H9 (cell line): ENCODE results near the gene SLC6A3. TPM values are rescaled to one million over a fixed set of nuclear protein-coding genes. Genes with fewer than 3 reads are reported as not detected.

Source experiments
- DNase-seq: peaks from one replicate; pipeline ENCODE4 v3.0.0-alpha.2; 2017
- H2AFZ ChIP-seq: one replicate; pipeline ENCODE4 v1.6.1; 2013; ENCODE audit warnings: mild to moderate bottlenecking, low read length, control low read depth, moderate library complexity
- H2AK5ac ChIP-seq: 2 replicates; pipeline ENCODE4 v1.6.1; 2013; ENCODE audit warnings: low read length, control low read depth, mixed read lengths; ENCODE audit not compliant: insufficient read length
- H2BK120ac ChIP-seq: one replicate; pipeline ENCODE4 v1.6.1; 2013; ENCODE audit warnings: low read depth, mild to moderate bottlenecking, low read length, control low read depth, inconsistent platforms; ENCODE audit not compliant: poor library complexity, severe bottlenecking
- H2BK12ac ChIP-seq: 2 replicates; pipeline ENCODE4 v1.6.1; 2013; ENCODE audit warnings: low read length, control low read depth, mixed read lengths, low read depth; ENCODE audit not compliant: insufficient read length
- H2BK15ac ChIP-seq: 2 replicates; pipeline ENCODE4 v1.6.1; 2013; ENCODE audit warnings: low read depth, low read length, control low read depth
- H2BK20ac ChIP-seq: one replicate; pipeline ENCODE4 v1.6.1; 2013; ENCODE audit warnings: low read depth, mild to moderate bottlenecking, low read length, control low read depth, inconsistent platforms; ENCODE audit not compliant: poor library complexity, severe bottlenecking
- H2BK5ac ChIP-seq: 2 replicates; pipeline ENCODE4 v1.6.1; 2013; ENCODE audit warnings: low read length, control low read depth, mixed read lengths; ENCODE audit not compliant: insufficient read length
- H3K14ac ChIP-seq: 2 replicates; pipeline ENCODE4 v1.6.1; 2013; ENCODE audit warnings: low read length, control low read depth; ENCODE audit not compliant: insufficient read depth
- H3K18ac ChIP-seq: 2 replicates; pipeline ENCODE4 v1.6.1; 2013; ENCODE audit warnings: low read depth, mild to moderate bottlenecking, mixed read lengths, low read length, control low read depth; ENCODE audit not compliant: insufficient read length
- H3K23ac ChIP-seq: 2 replicates; pipeline ENCODE4 v1.6.1; 2013; ENCODE audit warnings: low read length, control low read depth, mixed read lengths, low read depth; ENCODE audit not compliant: insufficient read length
- H3K23me2 ChIP-seq: 2 replicates; pipeline ENCODE4 v1.6.1; 2013; ENCODE audit warnings: low read depth, mild to moderate bottlenecking, mixed read lengths, low read length, control low read depth; ENCODE audit not compliant: insufficient read length, poor library complexity, severe bottlenecking
- H3K27ac ChIP-seq: 2 replicates; pipeline ENCODE4 v1.5.1; 2013; ENCODE audit warnings: low read length, control low read depth, mixed read lengths, low read depth; ENCODE audit not compliant: insufficient read length
- H3K27me3 ChIP-seq: 2 replicates; pipeline ENCODE4 v1.6.1; 2013; ENCODE audit warnings: low read length, control low read depth, inconsistent platforms; ENCODE audit not compliant: insufficient read depth
- H3K4ac ChIP-seq: 2 replicates; pipeline ENCODE4 v1.6.1; 2013; ENCODE audit warnings: low read depth, mild to moderate bottlenecking, control low read depth, inconsistent platforms, low read length, moderate library complexity
- H3K4me1 ChIP-seq: 2 replicates; pipeline ENCODE4 v1.6.1; 2013; ENCODE audit warnings: low read length, control low read depth, inconsistent platforms; ENCODE audit not compliant: insufficient read depth
- H3K4me2 ChIP-seq: 2 replicates; pipeline ENCODE4 v1.6.1; 2013; ENCODE audit warnings: low read length, control low read depth, mixed read lengths; ENCODE audit not compliant: insufficient read length, insufficient read depth
- H3K56ac ChIP-seq: 2 replicates; pipeline ENCODE4 v1.6.1; 2013; ENCODE audit warnings: low read depth, mild to moderate bottlenecking, mixed read lengths, low read length, control low read depth; ENCODE audit not compliant: insufficient read length
- H3K79me1 ChIP-seq: 2 replicates; pipeline ENCODE4 v1.6.1; 2013; ENCODE audit warnings: low read depth, mild to moderate bottlenecking, moderate library complexity, low read length, control low read depth, inconsistent platforms; ENCODE audit not compliant: insufficient read depth, poor library complexity, severe bottlenecking
- H3K79me2 ChIP-seq: 2 replicates; pipeline ENCODE4 v1.6.1; 2013; ENCODE audit warnings: low read length, control low read depth, inconsistent platforms; ENCODE audit not compliant: insufficient read depth
- H3K9ac ChIP-seq: 2 replicates; pipeline ENCODE4 v1.6.1; 2013; ENCODE audit warnings: low read length, control low read depth, mixed read lengths; ENCODE audit not compliant: insufficient read length; ENCODE audit errors: extremely low read depth
- H3K9me3 ChIP-seq: one replicate; pipeline ENCODE4 v1.6.1; 2013; ENCODE audit warnings: low read depth, low read length, inconsistent platforms; ENCODE audit not compliant: control insufficient read depth
- H3T11ph ChIP-seq: one replicate; pipeline ENCODE4 v1.6.1; 2013; ENCODE audit warnings: mild to moderate bottlenecking, low read length, control low read depth, inconsistent platforms
- H4K20me1 ChIP-seq: one replicate; pipeline ENCODE4 v1.6.1; 2013; ENCODE audit not compliant: control insufficient read depth, insufficient read length, insufficient read depth
- H4K5ac ChIP-seq: 2 replicates; pipeline ENCODE4 v1.6.1; 2013; ENCODE audit warnings: low read depth, mild to moderate bottlenecking, mixed read lengths, low read length, control low read depth; ENCODE audit not compliant: insufficient read length
- H4K8ac ChIP-seq: replicated peaks from 2 replicates; pipeline ENCODE4 v1.6.1; 2013; ENCODE audit warnings: low read length, control low read depth, mixed read lengths, low read depth; ENCODE audit not compliant: insufficient read length
- H4K91ac ChIP-seq: 2 replicates; pipeline ENCODE4 v1.6.1; 2013; ENCODE audit warnings: low read depth, mild to moderate bottlenecking, moderate library complexity, mixed read lengths, low read length, control low read depth; ENCODE audit not compliant: insufficient read length
- H3K27ac Mint-ChIP-seq, 3 experiments: 2 replicates in 2 of 3; 3 replicates in 1 of 3; pipeline ENCODE4 v1.8.0; 2020 to 2021; ENCODE audit warnings: mixed read lengths in 3 of 3, mild to moderate bottlenecking in 1 of 3, moderate library complexity in 1 of 3
- H3K27me3 Mint-ChIP-seq: 2 replicates; pipeline ENCODE4 v1.8.0; 2021; ENCODE audit warnings: low read depth, mild to moderate bottlenecking, moderate library complexity, mixed read lengths
- H3K36me3 Mint-ChIP-seq, 3 experiments: 2 replicates in 2 of 3; 3 replicates in 1 of 3; pipeline ENCODE4 v1.8.0; 2020 to 2021; ENCODE audit warnings: low read depth in 3 of 3, mixed read lengths in 3 of 3; ENCODE audit not compliant: insufficient read depth in 1 of 3
- H3K4me1 Mint-ChIP-seq, 2 experiments: 2 replicates each; pipeline ENCODE4 v1.8.0; 2020; ENCODE audit warnings: mixed read lengths in 2 of 2
- H3K4me3 Mint-ChIP-seq, 2 experiments: 2 replicates in 1 of 2; 3 replicates in 1 of 2; pipeline ENCODE4 v1.8.0; 2020 to 2021; ENCODE audit warnings: mild to moderate bottlenecking in 2 of 2, mixed read lengths in 2 of 2, moderate library complexity in 1 of 2
- H3K9me3 Mint-ChIP-seq, 2 experiments: 2 replicates in 1 of 2; 3 replicates in 1 of 2; pipeline ENCODE4 v1.8.0; 2020; ENCODE audit warnings: mild to moderate bottlenecking in 2 of 2, mixed read lengths in 2 of 2, moderate library complexity in 1 of 2
- CTCF ChIP-seq: fragments of 200-600 bp; sonication (generic); conservative IDR thresholded peaks from 3 replicates; pipeline ENCODE4 v1.8.0; 2021; ENCODE audit warnings: antibody characterized with exemption, mild to moderate bottlenecking
- WGBS: extraction: QIAGEN DNeasy Blood & Tissue Kit; methylation state at CpG from one replicate; pipeline ENCODE4 v1.1.7; 2013; ENCODE audit warnings: missing lambda C conversion rate, low lambda C conversion rate, mixed read lengths; ENCODE audit not compliant: insufficient read length; ENCODE audit errors: extremely low coverage; 5-methylcytosine and 5-hydroxymethylcytosine counted together
- total RNA-seq: library from RNA; stranded (reverse); gene quantifications from 2 replicates; pipeline ENCODE4 v1.2.1, GENCODE V29; 2021

SLC6A3 gene
- total RNA-seq, 1 experiment from 2014 or later, result 0.61 TPM

GRCh38 chr5:1413611-1414241 lies 31.5 kb downstream of the SLC6A3 start:
- peaks cover 3% of the 10 kb centered on the region; the same call in 1 of the 2 replicates for H3K4me1 ChIP-seq
- WGBS, result no CpG with 5 or more reads among the region's 23 CpGs
- H2BK5ac ChIP-seq, result no peak overlapping the region
- H3K27me3 ChIP-seq, result no peaks in the 10 kb centered on the region
- H3K4me2 ChIP-seq, result no peak overlapping the region
- H3K79me1 ChIP-seq, result no peaks in the 10 kb centered on the region
- Mint-ChIP-seq H3K9me3 (peaks cover 0 to 1% of the 10 kb centered on the region in 2 experiments; a peak in 2 of 5 replicates), H3K27ac (peak overlapping the region in 1 of 3 experiments; percentile 92; a peak in 2 of 7 replicates), H3K4me1 (peaks cover 17 to 26% of the 10 kb centered on the region in 2 experiments), H3K36me3 (no peaks in the 10 kb centered on the region; a peak in 1 of 7 replicates), H3K27me3 (peaks cover 6% of the 10 kb centered on the region), H3K4me3 (no peak overlapping the region; a peak in 1 of 5 replicates)
- H3K23ac ChIP-seq, result no peak overlapping the region
- no peak overlapping the region for H3K18ac ChIP-seq
- H3K14ac ChIP-seq, result no peak overlapping the region; the same call in 1 of the 2 replicates
- H2BK15ac ChIP-seq, result no peak overlapping the region
- no peak overlapping the region for H3K56ac ChIP-seq
- no peak overlapping the region for H4K5ac ChIP-seq
- H2AK5ac ChIP-seq, result no peak overlapping the region
- H3K27ac ChIP-seq, result no peak overlapping the region
- H4K91ac ChIP-seq, result no peak overlapping the region
- H3K9me3 ChIP-seq, result no peaks in the 10 kb centered on the region
- no peak overlapping the region for H3T11ph ChIP-seq
- no peak overlapping the region for H2BK120ac ChIP-seq
- H2BK12ac ChIP-seq, result no peak overlapping the region
- no peak for DNase-seq
- H4K20me1 ChIP-seq, result no peaks in the 10 kb centered on the region
- no peak for TF ChIP-seq CTCF
- H4K8ac ChIP-seq, result no peak overlapping the region
- H2BK20ac ChIP-seq, result no peak overlapping the region
- H3K9ac ChIP-seq, result no peak overlapping the region
- no peaks in the 10 kb centered on the region for H3K79me2 ChIP-seq
- H3K4ac ChIP-seq, result no peak overlapping the region
- H2AFZ ChIP-seq, result no peak overlapping the region
- H3K23me2 ChIP-seq, result peaks cover 4% of the 10 kb centered on the region
